ENCODE results near the gene UNCX. TPM values are rescaled to one million over a fixed set of nuclear protein-coding genes. Genes with fewer than 3 reads are reported as not detected.

Gene UNCX
- total and polyA plus RNA-seq, 2 of the 4 experiments (the other 2 are of a cell fraction): not detected

- TF ChIP-seq NFE2L2 (IDR thresholded peaks at IDR 0.05; ENCODE audit: low read depth, low read length): no peak
Observed at GRCh38 chr7:1189986-1190772, 42.5 kb upstream of the UNCX start (continued).

DNA sequence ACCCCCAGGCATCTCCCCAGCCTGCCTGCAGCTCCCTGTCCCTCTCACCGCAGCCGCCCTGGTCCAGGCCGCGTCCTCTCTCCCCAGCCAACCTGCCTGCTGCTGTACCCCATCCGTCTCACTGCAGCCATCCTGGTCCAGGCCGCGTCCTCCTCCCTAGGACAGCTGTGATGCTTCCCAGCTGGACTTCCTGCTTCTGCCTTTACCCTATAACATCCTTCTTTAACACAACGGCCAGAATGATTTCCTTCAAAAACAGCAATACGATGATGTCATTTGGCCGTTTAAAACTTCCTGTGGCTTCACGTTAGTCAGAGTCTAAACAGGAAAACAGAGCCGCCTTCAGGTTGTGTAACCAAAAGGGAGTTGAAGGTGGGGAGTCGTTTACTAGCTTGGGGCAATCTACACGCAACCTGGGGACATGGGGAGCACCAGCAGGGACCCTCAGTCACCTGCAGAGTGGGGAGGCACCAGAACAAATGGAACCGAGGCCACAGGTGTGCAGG lies 40.4 kb upstream of the UNCX start:
- Histone ChIP-seq H3K4me1 (ENCODE audit: control insufficient read depth, insufficient read depth, low read length) (peaks cover 5% of the 10 kb centered on the region), H3K4me3 (ENCODE audit: insufficient read depth, low read depth, low read length) (no peak overlapping the region), H4K91ac (ENCODE audit: insufficient read depth, low read depth, low read length) (peak overlapping the region; percentile 81; the same call in 1 of the 2 replicates), H2AFZ (replicated peaks; ENCODE audit: low read length, poor library complexity) (peak overlapping the region; percentile 92), H3K9me1 (ENCODE audit: insufficient read depth, low read length) (no peaks in the 10 kb centered on the region), H2BK15ac (ENCODE audit: low read depth, low read length) (peak overlapping the region; percentile 46; the same call in 2 of the 3 replicates), H3K27me3 (ENCODE audit: control insufficient read depth, insufficient read depth, low read length) (no peaks in the 10 kb centered on the region), H3K56ac (ENCODE audit: extremely low read depth, insufficient read depth, low read length) (no peak overlapping the region; the same call in 1 of the 2 replicates), H2AK9ac (replicated peaks; ENCODE audit: low read depth, low read length, poor library complexity) (peak overlapping the region; percentile 58), H2AK5ac (ENCODE audit: low read depth, low read length) (peak overlapping the region; percentile 80), H3K9ac (ENCODE audit: low read depth, low read length) (no peak overlapping the region), H4K8ac (ENCODE audit: low read depth in 2 of 2, low read length in 2 of 2) (peak overlapping the region; percentile 82 to 85), H3K79me1 (ENCODE audit: low read depth in 1 of 2, low read length in 2 of 2) (no peaks in the 10 kb centered on the region), H3K23ac (ENCODE audit: low read depth, low read length) (no peak overlapping the region), H3K4me2 (ENCODE audit: low read depth, low read length) (no peak overlapping the region; the same call in 1 of the 2 replicates), H4K5ac (ENCODE audit: low read depth, low read length) (peak overlapping the region; percentile 60), H3K9me3 (ENCODE audit: control insufficient read depth, insufficient read depth, low read length) (no peaks in the 10 kb centered on the region), H3K18ac (ENCODE audit: low read depth, low read length) (peak overlapping the region; percentile 54), H2BK20ac (ENCODE audit: low read depth, low read length) (peak overlapping the region; percentile 55; the same call in 1 of the 2 replicates), H2BK120ac (ENCODE audit: low read depth, low read length) (peak overlapping the region; percentile 69), H3K4ac (ENCODE audit: low read depth, low read length) (peak overlapping the region; percentile 63), H3K36me3 (ENCODE audit: control insufficient read depth, insufficient read depth, low read length) (no peaks in the 10 kb centered on the region), H4K20me1 (ENCODE audit: insufficient read depth, low read length) (no peaks in the 10 kb centered on the region), H2BK5ac (ENCODE audit: low read depth, low read length, poor library complexity, severe bottlenecking) (peak overlapping the region; percentile 76), H3K14ac (replicated peaks; ENCODE audit: low read depth, low read length) (peak overlapping the region; percentile 83; the same call in 1 of the 2 replicates), H3K27ac (ENCODE audit: insufficient read depth, low read length) (peak overlapping the region; percentile 44)
- intact Hi-C loops (cut with micrococcal nuclease) (loop anchor here (5.0 kb wide), 2 partner anchors 220 to 280 kb away; no protein-coding TSS in a partner anchor), dilution Hi-C loops (cut with HindIII; ENCODE audit: low sequenced_read_pairs, unreplicated experiment) (no loop called here), in situ Hi-C loops (cut with MboI; ENCODE audit: low sequenced_read_pairs) (no loop called here)
- POLR2A ChIA-PET (ENCODE audit: unreplicated experiment): no interaction called here
- TF ChIP-seq FOS (IDR thresholded peaks at IDR 0.05; ENCODE audit: low read depth, low read length) (peak; percentile 59), RCOR1 (IDR thresholded peaks at IDR 0.05; ENCODE audit: insufficient replicate concordance, low read length) (no peak), MAFK (IDR thresholded peaks at IDR 0.05; ENCODE audit: low read depth, low read length) (no peak), CEBPB (IDR thresholded peaks at IDR 0.05; ENCODE audit: low read depth, low read length) (peak; percentile 94)
- CTCF ChIA-PET: interaction anchor here (1.1 to 2.0 kb wide), 3 partner anchors 9 to 240 kb away, joined by 4 to 9 read pairs (median 5); no protein-coding TSS in a partner anchor
- peak; percentile 95 for DNase-seq
- 17% methylated on average over 1 of the region's 15 CpGs; no CpG with 5 or more reads in 1 of the 2 experiments for WGBS, 2 experiments (ENCODE audit: extremely low coverage in 2 of 2, insufficient read length in 1 of 2)
- ATAC-seq (ENCODE audit: low read depth): peak; percentile 73
- BruUV-seq (replicated peaks): no TSS peak

All from IMR-90 (cell line).